GM12878 (cell line): Measurements from ENCODE around the gene GRK6. TPM values are rescaled to one million over a fixed set of nuclear protein-coding genes. Genes with fewer than 3 reads are reported as not detected.

ENCODE experiments used
- ATAC-seq: fragments of 200-7000 bp; cut with Tn5 transposase; 3 replicates; pipeline ENCODE4 v1.9.1; 2020; ENCODE audit warnings: mild to moderate bottlenecking, moderate library complexity
- BruUV-seq: library from RNA; stranded (reverse); fragments of 400-500 nt; replicated peaks from 2 replicates; lab custom pipeline; 2021; lab: Mats Ljungman, UMichigan
- CTCF ChIA-PET: fragments of 300-600 bp; sonication (Branson Sonifier 250); formaldehyde crosslinking; extraction: SDS; loops from one replicate; lab custom pipeline; 2021; ENCODE audit warnings: inconsistent platforms; lab: Yijun Ruan, JAX
- POLR2A ChIA-PET: fragments of 350-600 bp; formaldehyde crosslinking; extraction: SDS; loops from one replicate; lab custom pipeline; 2021; ENCODE audit warnings: inconsistent platforms; lab: Charles Lee
- RAD21 ChIA-PET: fragments of 300-600 bp; sonication (Branson Sonifier 250); formaldehyde crosslinking; loops from one replicate; lab custom pipeline; 2023; ENCODE audit warnings: antibody characterized with exemption; ENCODE audit not compliant: unreplicated experiment; lab: Charles Lee
- SMC1A ChIA-PET: fragments of 300-600 bp; sonication (Branson Sonifier 250); formaldehyde crosslinking; loops from one replicate; lab custom pipeline; 2023; ENCODE audit not compliant: unreplicated experiment, uncharacterized antibody; lab: Charles Lee
- DNase-seq: peaks from one replicate; pipeline ENCODE4 v3.0.0-alpha.2; 2011; ENCODE audit warnings: low read depth, low spot score
- FAIRE-seq: peaks from 3 replicates; lab custom pipeline; 2011; peaks lifted over from hg19 to GRCh38; lab: Jason Lieb, UNC
- H2AFZ ChIP-seq: 2 replicates; pipeline ENCODE4 v1.6.0; 2011; ENCODE audit warnings: low read depth, low read length, control low read depth; ENCODE audit not compliant: control insufficient read depth
- H3K27ac ChIP-seq: 2 replicates; pipeline ENCODE4 v1.5.1; 2011; ENCODE audit warnings: control low read depth; ENCODE audit not compliant: control insufficient read depth, insufficient read depth
- H3K27me3 ChIP-seq, 2 experiments: replicated peaks in 1 of 2; 2 replicates each; pipeline versions ENCODE4 v1.6.0 to v1.6.1; 2011; ENCODE audit warnings: low read length in 1 of 2; ENCODE audit not compliant: control insufficient read depth in 2 of 2, insufficient read depth in 2 of 2
- H3K36me3 ChIP-seq, 2 experiments: 2 replicates each; pipeline ENCODE4 v1.5.1; 2011; ENCODE audit warnings: low read length in 1 of 2; ENCODE audit not compliant: control insufficient read depth in 2 of 2, insufficient read depth in 2 of 2
- H3K4me1 ChIP-seq: 2 replicates; pipeline ENCODE4 v1.6.1; 2011; ENCODE audit warnings: mild to moderate bottlenecking, low read length, moderate library complexity, mixed read lengths; ENCODE audit not compliant: control insufficient read depth, insufficient read depth
- H3K4me2 ChIP-seq: 2 replicates; pipeline ENCODE4 v1.6.0; 2011; ENCODE audit warnings: control low read depth; ENCODE audit not compliant: control insufficient read depth, insufficient read depth
- H3K4me3 ChIP-seq: fragments of 200-600 bp; sonication (generic); 2 replicates; pipeline ENCODE4 v1.5.1; 2016
- H3K79me2 ChIP-seq: 2 replicates; pipeline ENCODE4 v1.6.0; 2011; ENCODE audit warnings: low read length; ENCODE audit not compliant: control insufficient read depth, insufficient read depth
- H3K9ac ChIP-seq: 2 replicates; pipeline ENCODE4 v1.8.0; 2011; ENCODE audit warnings: low read length, control low read depth, mixed read lengths; ENCODE audit not compliant: control insufficient read depth, insufficient read depth
- H3K9me3 ChIP-seq: replicated peaks from 3 replicates; pipeline ENCODE4 v1.5.1; 2011; ENCODE audit warnings: mild to moderate bottlenecking, low read length; ENCODE audit not compliant: control insufficient read depth, insufficient read depth
- H4K20me1 ChIP-seq: 2 replicates; pipeline ENCODE4 v1.6.0; 2011; ENCODE audit not compliant: control insufficient read depth, insufficient read depth
- E4F1 ChIP-seq: fragments of 450-650 bp; IDR thresholded peaks from 2 replicates; pipeline ENCODE4 v1.6.1; 2018; ENCODE audit warnings: borderline replicate concordance, mild to moderate bottlenecking; ENCODE audit not compliant: partially characterized antibody
- NRF1 ChIP-seq: conservative IDR thresholded peaks from 2 replicates; pipeline ENCODE4 v1.6.1; 2011; ENCODE audit warnings: mild to moderate bottlenecking, low read depth, low read length, improper control_type of control experiment
- RUNX3 ChIP-seq: IDR thresholded peaks from 2 replicates; pipeline ENCODE4 v1.6.1; 2012; ENCODE audit warnings: low read length, inconsistent platforms
- TBL1XR1 ChIP-seq: IDR thresholded peaks from 2 replicates; pipeline ENCODE4 v1.6.1; 2012; ENCODE audit warnings: low read depth, low read length, improper control_type of control experiment
- ZBTB40 ChIP-seq: fragments of 450-650 bp; IDR thresholded peaks from 2 replicates; pipeline ENCODE4 v1.6.1; 2016; ENCODE audit warnings: mild to moderate bottlenecking, moderate library complexity, borderline replicate concordance
- WGBS: methylation state at CpG from one replicate; pipeline ENCODE4 v1.1.6; 2016; ENCODE audit warnings: low lambda C conversion rate; ENCODE audit not compliant: insufficient replicate concordance, insufficient coverage; ENCODE audit errors: missing lambda C conversion rate; 5-methylcytosine and 5-hydroxymethylcytosine counted together
- in situ Hi-C: fragments of 300-500 bp; cut with MboI; formaldehyde crosslinking; loops from 9 replicates; pipeline ENCODE4 v1.14.3; 2018; ENCODE audit warnings: mixed read lengths
- intact Hi-C: fragments of 100-400 bp; cut with micrococcal nuclease; formaldehyde crosslinking; loops from one replicate; pipeline ENCODE4 v1.14.2; 2022; ENCODE audit not compliant: unreplicated experiment
- polyA plus RNA-seq, 11 experiments: library from polyadenylated mRNA; depleted of rRNA in 4 of 11; unstranded in 6 of 11; stranded (reverse) in 5 of 11; fragments of >200 nt; fragmentation: Nextera tagmentation in 4 of 11; fragmentation: Illumina TruSeq in 1 of 11; extraction: Ambion mirVana in 4 of 11; extraction: Trizol in 1 of 11; gene quantifications; 1 replicate in 1 of 11; 2 replicates in 10 of 11; pipeline versions ENCODE4 v1.2.1 to v1.2.3, GENCODE V29; 2011 to 2016; ENCODE audit warnings: inconsistent platforms in 2 of 11, missing spikeins in 2 of 11, low read depth in 1 of 11
- total RNA-seq, 4 experiments: library from RNA; depleted of rRNA in 3 of 4; stranded (reverse); fragments of >200 nt in 3 of 4; fragmentation: Illumina TruSeq in 1 of 4; extraction: Trizol in 1 of 4; gene quantifications; 2 replicates each; pipeline versions ENCODE4 v1.2.1 to v1.2.3, GENCODE V29; 2013 to 2021

GRK6 gene
- total and polyA plus RNA-seq, 10 of the 15 experiments (the other 5 are each of a cell fraction or from before 2014, with no cell fraction given), result 0.79 to 124 (median 41.6) TPM

- no peak for TF ChIP-seq TBL1XR1
- TF ChIP-seq ZBTB40, result no peak
- TF ChIP-seq E4F1, result no peak
- TF ChIP-seq NRF1, result no peak
- no peak for TF ChIP-seq RUNX3
- TF ChIP-seq, all 136 proteins: peak for 0
- no TSS peak for BruUV-seq
- H3K27ac ChIP-seq, result no peak overlapping the region
- ChIA-PET CTCF (interaction anchor here (1.0 kb wide), 1 partner anchor 31 kb away, joined by 3 read pairs; no protein-coding TSS in a partner anchor), SMC1A (interaction anchor here (1.7 kb wide), 1 partner anchor 10 kb away, joined by 6 read pairs; the partner anchor contains the start of gene PRR7), POLR2A (interaction anchor here (1.6 to 1.9 kb wide), 2 partner anchors 10 to 12 kb away, joined by 4 to 7 read pairs; no protein-coding TSS in a partner anchor), RAD21 (interaction anchor here (1.3 kb wide), 1 partner anchor 31 kb away, joined by 4 read pairs; no protein-coding TSS in a partner anchor)
- H3K4me2 ChIP-seq, result no peak overlapping the region
- H3K9me3 ChIP-seq, result no peaks in the 10 kb centered on the region
- WGBS, result 94% methylated on average over 29 of the region's 37 CpGs
- intact Hi-C loops, result no loop called here
- H3K9ac ChIP-seq, result no peak overlapping the region
- no peak overlapping the region for H2AFZ ChIP-seq
- no peak overlapping the region for H3K4me3 ChIP-seq
- FAIRE-seq, result no peak
- ATAC-seq, result no peak
- H3K36me3 ChIP-seq, result peaks cover 46 to 53% of the 10 kb centered on the region in 2 experiments
- peaks cover 18% of the 10 kb centered on the region for H3K4me1 ChIP-seq
- no peaks in the 10 kb centered on the region for H4K20me1 ChIP-seq
- H3K79me2 ChIP-seq, result peaks cover 16% of the 10 kb centered on the region
- in situ Hi-C loops, result no loop called here
- no peaks in the 10 kb centered on the region for H3K27me3 ChIP-seq
- DNase-seq, result no peak
Measured at GRCh38 chr5:177435847-177436536, 9.5 kb downstream of the GRK6 start.
